ENCODE results near the gene TMEM222.

The TMEM222 gene

GRCh38 chr1:27306892-27307761 lies 14.8 kb upstream of the TMEM222 start:
- no peak for DNase-seq (ENCODE audit: low read depth in 2 of 2)

GRCh38 chr1:27307874-27308598 lies 13.9 kb upstream of the TMEM222 start:
- no peak for DNase-seq (ENCODE audit: low read depth in 2 of 2)

- no peak for DNase-seq (ENCODE audit: low read depth in 2 of 2)
These were observed 7.8 kb upstream of the TMEM222 start for GRCh38 chr1:27314169-27314568.

GRCh38 chr1:27314737-27315136 lies 7.2 kb upstream of the TMEM222 start:
- no peak for DNase-seq (ENCODE audit: low read depth in 2 of 2)

GRCh38 chr1:27316860-27317259 lies 5.1 kb upstream of the TMEM222 start:
- DNase-seq (ENCODE audit: low read depth in 2 of 2), result no peak

GRCh38 chr1:27318136-27318535 lies 3.8 kb upstream of the TMEM222 start:
- DNase-seq (ENCODE audit: low read depth in 2 of 2), result no peak

- no peak for DNase-seq (ENCODE audit: low read depth in 2 of 2)
These were observed 3.4 kb upstream of the TMEM222 start for GRCh38 chr1:27318596-27318995.

GRCh38 chr1:27322569-27323240 lies 742 bp downstream of the TMEM222 start:
- no peak for DNase-seq (ENCODE audit: low read depth in 2 of 2)

- no peak for DNase-seq (ENCODE audit: low read depth in 2 of 2)
These were observed 3.3 kb downstream of the TMEM222 start for GRCh38 chr1:27325286-27325685.

- no peak for DNase-seq (ENCODE audit: low read depth in 2 of 2)
These were observed 6.0 kb downstream of the TMEM222 start for GRCh38 chr1:27327964-27328363.

GRCh38 chr1:27330786-27331185 lies 8.8 kb downstream of the TMEM222 start:
- no peak for DNase-seq (ENCODE audit: low read depth in 2 of 2)

GRCh38 chr1:27331426-27331825 lies 9.5 kb downstream of the TMEM222 start:
- no peak for DNase-seq (ENCODE audit: low read depth in 2 of 2)

- DNase-seq (ENCODE audit: low read depth in 2 of 2), result no peak
These were observed 10.0 kb downstream of the TMEM222 start for GRCh38 chr1:27331922-27332321.

GRCh38 chr1:27332536-27333281 lies 10.7 kb downstream of the TMEM222 start:
- peak in 1 of 2 donors; percentile 36 for DNase-seq (ENCODE audit: low read depth in 2 of 2)

GRCh38 chr1:27333717-27334279 lies 11.8 kb downstream of the TMEM222 start:
- no peak for DNase-seq (ENCODE audit: low read depth in 2 of 2)

- DNase-seq (ENCODE audit: low read depth in 2 of 2), result no peak
These were observed 13.8 kb downstream of the TMEM222 start for GRCh38 chr1:27335506-27336422.

GRCh38 chr1:27336756-27337155 lies 14.8 kb downstream of the TMEM222 start:
- DNase-seq (ENCODE audit: low read depth in 2 of 2), result no peak

GRCh38 chr1:27338751-27339150 lies 16.8 kb downstream of the TMEM222 start:
- DNase-seq (ENCODE audit: low read depth in 2 of 2), result no peak

- DNase-seq (ENCODE audit: low read depth in 2 of 2), result no peak
These were observed 17.2 kb downstream of the TMEM222 start for GRCh38 chr1:27339213-27339612.

- peak; percentile 52 to 57 for DNase-seq (ENCODE audit: low read depth in 2 of 2)
These were observed 19.7 kb downstream of the TMEM222 start, which contains the start of gene SYTL1 for GRCh38 chr1:27341525-27342252. SYTL1 (plus strand) TSS chr1:27342022; CDS start chr1:27345335, 3,313 bp downstream.
